ENCODE results near the gene ADGRG3.

DNA sequence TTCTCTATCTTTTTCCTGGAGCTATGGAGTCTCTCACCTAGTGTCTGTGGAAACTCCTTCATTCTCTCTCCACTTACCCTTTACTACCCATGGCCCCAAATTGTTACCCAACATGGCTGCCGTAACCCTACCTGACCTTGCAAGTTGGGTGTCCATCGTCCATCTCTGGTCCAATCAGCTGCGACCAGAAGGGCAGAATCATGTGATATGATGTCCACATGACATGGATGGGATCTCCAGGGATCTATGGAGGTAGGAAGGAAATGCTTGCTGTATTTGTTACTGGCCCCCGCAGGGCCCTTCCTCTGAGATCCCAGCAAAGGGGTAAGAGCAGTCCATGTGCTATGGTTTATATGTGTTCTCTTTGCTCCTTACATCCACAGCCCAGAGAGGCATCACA, 18.5 kb downstream of the ADGRG3 start:
- TF ChIP-seq, protein P1, sequence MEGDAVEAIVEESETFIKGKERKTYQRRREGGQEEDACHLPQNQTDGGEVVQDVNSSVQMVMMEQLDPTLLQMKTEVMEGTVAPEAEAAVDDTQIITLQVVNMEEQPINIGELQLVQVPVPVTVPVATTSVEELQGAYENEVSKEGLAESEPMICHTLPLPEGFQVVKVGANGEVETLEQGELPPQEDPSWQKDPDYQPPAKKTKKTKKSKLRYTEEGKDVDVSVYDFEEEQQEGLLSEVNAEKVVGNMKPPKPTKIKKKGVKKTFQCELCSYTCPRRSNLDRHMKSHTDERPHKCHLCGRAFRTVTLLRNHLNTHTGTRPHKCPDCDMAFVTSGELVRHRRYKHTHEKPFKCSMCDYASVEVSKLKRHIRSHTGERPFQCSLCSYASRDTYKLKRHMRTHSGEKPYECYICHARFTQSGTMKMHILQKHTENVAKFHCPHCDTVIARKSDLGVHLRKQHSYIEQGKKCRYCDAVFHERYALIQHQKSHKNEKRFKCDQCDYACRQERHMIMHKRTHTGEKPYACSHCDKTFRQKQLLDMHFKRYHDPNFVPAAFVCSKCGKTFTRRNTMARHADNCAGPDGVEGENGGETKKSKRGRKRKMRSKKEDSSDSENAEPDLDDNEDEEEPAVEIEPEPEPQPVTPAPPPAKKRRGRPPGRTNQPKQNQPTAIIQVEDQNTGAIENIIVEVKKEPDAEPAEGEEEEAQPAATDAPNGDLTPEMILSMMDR (conservative IDR thresholded peaks at IDR 0.05), result no peak
- TF ChIP-seq ZFX (IDR thresholded peaks at IDR 0.05), result no peak
